ENCODE measurements around the gene SLC5A7. TPM values are rescaled to one million over a fixed set of nuclear protein-coding genes. Genes with fewer than 3 reads are reported as not detected.

Gene SLC5A7
- 0.51 TPM for total RNA-seq

GRCh38 chr2:107986278-107987217 is at the start of gene SLC5A7:
Gene SLC5A7, plus strand, starts transcription at chr2:107986524. Its CDS starts 1,632 bp downstream, at chr2:107988156.
- no peak for DNase-seq

GRCh38 chr2:107961395-107961794 is 24.9 kb upstream of the SLC5A7 start:
- no peak for DNase-seq

- DNase-seq: no peak
Observed at GRCh38 chr2:107964185-107964584, 22.1 kb upstream of the SLC5A7 start.

GRCh38 chr2:107984707-107985106 is 1.6 kb upstream of the SLC5A7 start:
- no peak for DNase-seq

- no peak for DNase-seq
Observed at GRCh38 chr2:107988108-107988507, 1.8 kb downstream of the SLC5A7 start.

GRCh38 chr2:107989445-107989844 is 3.1 kb downstream of the SLC5A7 start:
- no peak for DNase-seq

GRCh38 chr2:107990718-107991117 is 4.4 kb downstream of the SLC5A7 start:
- DNase-seq: no peak

- no peak for DNase-seq
Observed at GRCh38 chr2:107992069-107992468, 5.7 kb downstream of the SLC5A7 start.

- DNase-seq: no peak
Observed at GRCh38 chr2:107999158-107999557, 12.8 kb downstream of the SLC5A7 start.

- no peak for DNase-seq
Observed at GRCh38 chr2:108010912-108011591, 24.7 kb downstream of the SLC5A7 start.

- no peak for DNase-seq
Observed at GRCh38 chr2:108013305-108013704, 27.0 kb downstream of the SLC5A7 start.

GRCh38 chr2:108022628-108023027 is 36.3 kb downstream of the SLC5A7 start:
- no peak for DNase-seq

GRCh38 chr2:108023776-108024175 is 37.5 kb downstream of the SLC5A7 start:
- no peak for DNase-seq

GRCh38 chr2:108026092-108026794 is 39.9 kb downstream of the SLC5A7 start:
- DNase-seq: no peak

- no peak for DNase-seq
Observed at GRCh38 chr2:108029496-108029895, 43.2 kb downstream of the SLC5A7 start.

GRCh38 chr2:108029912-108030311 is 43.6 kb downstream of the SLC5A7 start:
- DNase-seq: no peak

- no peak for DNase-seq
Observed at GRCh38 chr2:108031471-108031941, 45.2 kb downstream of the SLC5A7 start.

- DNase-seq: no peak
Observed at GRCh38 chr2:108034843-108035242, 48.5 kb downstream of the SLC5A7 start.

GRCh38 chr2:108048752-108049151 is 62.4 kb downstream of the SLC5A7 start:
- DNase-seq: no peak

- no peak for DNase-seq
Observed at GRCh38 chr2:108058576-108059137, 72.3 kb downstream of the SLC5A7 start.

- no peak for DNase-seq
Observed at GRCh38 chr2:108061439-108062042, 75.2 kb downstream of the SLC5A7 start.

Measured in tongue (tissue), 2 donors.